SH-SY5Y (cell line): ENCODE data around the gene CYSTM1.

Source experiments
- GATA2 ChIP-seq: IDR thresholded peaks from 2 replicates; pipeline ENCODE4 v1.6.1; 2011; ENCODE audit warnings: mild to moderate bottlenecking, low read depth, low read length
- GATA3 ChIP-seq: IDR thresholded peaks from 2 replicates; pipeline ENCODE4 v1.6.1; 2011; ENCODE audit warnings: low read depth, mild to moderate bottlenecking, low read length, moderate library complexity

GRCh38 chr5:140259500-140259899 is 84.5 kb downstream of the CYSTM1 start:
- TF ChIP-seq GATA2 (no peak), GATA3 (no peak)
